ENCODE results near the gene CD53.
"Not testable (repeated sequence)": the region's sequence is repeated elsewhere in the genome, so short reads cannot be mapped to it uniquely, and the experiment has no call there.

- not testable (repeated sequence) for TF ChIP-seq CTCF (IDR thresholded peaks at IDR 0.05 in 4 of 5, conservative IDR thresholded peaks at IDR 0.05 in 1 of 5); POLR2A (IDR thresholded peaks at IDR 0.05)
Measured at GRCh38 chr1:110861942-110862341, 11.0 kb upstream of the CD53 start.

Data from gastrocnemius medialis (tissue), 4 donors.